Thoracic aorta (tissue), 2 donors: ENCODE results near the gene SCNN1B. TPM values are rescaled to one million over a fixed set of nuclear protein-coding genes. Genes with fewer than 3 reads are reported as not detected.

Source experiments
- ATAC-seq: fragments of 150-250 bp; one replicate; pipeline ENCODE4 v1.8.0; 2017; ENCODE audit warnings: low read depth; ENCODE audit not compliant: insufficient number of reproducible peaks, low FRiP score
- DNase-seq: peaks from one replicate; pipeline ENCODE4 v3.0.0-alpha.2; 2020; ENCODE audit warnings: low spot score
- H3K27ac ChIP-seq, 2 donors: fragments of 200-600 bp; sonication (generic); 1 replicate in 1 of 2; 2 replicates in 1 of 2; pipeline ENCODE4 v1.5.1; 2016; ENCODE audit warnings: mild to moderate bottlenecking in 2 of 2, moderate library complexity in 2 of 2
- H3K27me3 ChIP-seq: fragments of 200-600 bp; sonication (generic); replicated peaks from 2 replicates; pipeline ENCODE4 v1.6.0; 2016; ENCODE audit warnings: mild to moderate bottlenecking; ENCODE audit not compliant: insufficient read depth
- H3K36me3 ChIP-seq: fragments of 200-600 bp; sonication (generic); one replicate; pipeline ENCODE4 v1.5.1; 2016
- H3K4me1 ChIP-seq, 2 donors: fragments of 200-600 bp; sonication (generic); 1 replicate in 1 of 2; 2 replicates in 1 of 2; pipeline versions ENCODE4 v1.5.1 to v1.6.0; 2016; ENCODE audit warnings: low read depth in 2 of 2, mild to moderate bottlenecking in 1 of 2; ENCODE audit not compliant: control insufficient read depth in 1 of 2
- H3K4me3 ChIP-seq: fragments of 200-600 bp; sonication (generic); 2 replicates; pipeline ENCODE4 v1.5.1; 2016; ENCODE audit warnings: mild to moderate bottlenecking
- H3K9me3 ChIP-seq: fragments of 200-600 bp; sonication (generic); 2 replicates; pipeline ENCODE4 v1.5.1; 2016
- CTCF ChIP-seq: fragments of 200-600 bp; sonication (generic); IDR thresholded peaks from one replicate; pipeline ENCODE4 v1.5.1; 2019; ENCODE audit warnings: antibody characterized with exemption
- total RNA-seq, 2 donors: library from RNA; depleted of rRNA; stranded (reverse); fragments of >200 nt; gene quantifications; one replicate each; pipeline versions ENCODE4 v1.1.0 to v1.2.3, GENCODE V29; 2016

SCNN1B gene
- total RNA-seq, 2 donors from 2014 or later = 1.1 TPM; not detected in 1

- Histone ChIP-seq H3K36me3 (no peaks in the 10 kb centered on the region), H3K4me3 (no peak overlapping the region), H3K9me3 (no peaks in the 10 kb centered on the region), H3K27me3 (no peaks in the 10 kb centered on the region), H3K27ac (no peak overlapping the region), H3K4me1 (no peaks in the 10 kb centered on the region)
- DNase-seq = no peak
- no peak for TF ChIP-seq CTCF
- ATAC-seq = no peak
Measured at GRCh38 chr16:23327836-23328235, 25.7 kb downstream of the SCNN1B start.

GRCh38 chr16:23330161-23330560 lies 28.1 kb downstream of the SCNN1B start:
- no peak for DNase-seq
- ATAC-seq = no peak
- TF ChIP-seq CTCF = no peak
- H3K4me1 ChIP-seq = no peaks in the 10 kb centered on the region
- no peaks in the 10 kb centered on the region for H3K9me3 ChIP-seq
- H3K4me3 ChIP-seq = no peak overlapping the region
- no peak overlapping the region for H3K27ac ChIP-seq
- H3K27me3 ChIP-seq = no peaks in the 10 kb centered on the region
- no peaks in the 10 kb centered on the region for H3K36me3 ChIP-seq

GRCh38 chr16:23330583-23331249 lies 28.6 kb downstream of the SCNN1B start:
- Histone ChIP-seq H3K27me3 (no peaks in the 10 kb centered on the region), H3K36me3 (no peaks in the 10 kb centered on the region), H3K27ac (no peak overlapping the region), H3K4me3 (no peak overlapping the region), H3K9me3 (no peaks in the 10 kb centered on the region), H3K4me1 (no peaks in the 10 kb centered on the region)
- TF ChIP-seq CTCF = no peak
- DNase-seq (no peak), ATAC-seq (no peak)

GRCh38 chr16:23333034-23333579 lies 31.0 kb downstream of the SCNN1B start:
- Histone ChIP-seq H3K4me1 (no peaks in the 10 kb centered on the region), H3K4me3 (no peak overlapping the region)
- no peak for DNase-seq

More at GRCh38 chr16:23333034-23333579, 31.0 kb downstream of the SCNN1B start:
- no peaks in the 10 kb centered on the region for H3K36me3 ChIP-seq
- no peaks in the 10 kb centered on the region for H3K9me3 ChIP-seq
- H3K27ac ChIP-seq = no peak overlapping the region
- no peak for TF ChIP-seq CTCF
- ATAC-seq = no peak
- H3K27me3 ChIP-seq = no peaks in the 10 kb centered on the region
